Stomach (tissue), 9 donors: ENCODE results near the gene DIS3L2. TPM values are rescaled to one million over a fixed set of nuclear protein-coding genes. Genes with fewer than 3 reads are reported as not detected.
A peak's percentile ranks its signal among the peaks of the same experiment; 100 is the strongest.

Source experiments
- DNase-seq, 2 donors: peaks; one replicate each; pipeline versions ENCODE4 v3.0.0 to v3.0.0-alpha.2; 2013 to 2019
- H3K27ac ChIP-seq, 5 donors: fragments of 200-600 bp in 4 of 5; sonication (generic) in 4 of 5; one replicate each; pipeline ENCODE4 v1.5.1; 2013 to 2019; ENCODE audit warnings: mild to moderate bottlenecking in 1 of 5, moderate library complexity in 1 of 5
- H3K27me3 ChIP-seq, 3 donors: fragments of 200-600 bp; sonication (generic); one replicate each; pipeline ENCODE4 v1.5.1; 2017 to 2019; ENCODE audit warnings: mixed run types in 1 of 3
- H3K36me3 ChIP-seq, 4 donors: fragments of 200-600 bp; sonication (generic); 1 replicate in 3 of 4; 2 replicates in 1 of 4; pipeline ENCODE4 v1.5.1; 2016 to 2019
- H3K4me1 ChIP-seq, 4 donors: fragments of 200-600 bp; sonication (generic); one replicate each; pipeline ENCODE4 v1.5.1; 2016 to 2019
- H3K4me3 ChIP-seq, 4 donors: fragments of 200-600 bp; sonication (generic) in 3 of 4; one replicate each; pipeline ENCODE4 v1.5.1; 2016 to 2019; ENCODE audit warnings: mild to moderate bottlenecking in 1 of 4
- H3K9me3 ChIP-seq, 4 donors: fragments of 200-600 bp; sonication (generic); one replicate each; pipeline ENCODE4 v1.5.1; 2016 to 2019
- CTCF ChIP-seq, 7 experiments: fragments of 450-650 bp in 4 of 7; fragments of 200-600 bp in 3 of 7; sonication (generic) in 3 of 7; IDR thresholded peaks; one replicate each; pipeline ENCODE4 v1.5.1; 2016 to 2019; ENCODE audit warnings: antibody characterized with exemption in 7 of 7, control low read depth in 2 of 7, mild to moderate bottlenecking in 1 of 7
- EP300 ChIP-seq: sonication (generic); formaldehyde crosslinking; IDR thresholded peaks from one replicate; pipeline ENCODE4 v1.6.1; 2017; ENCODE audit warnings: antibody characterized with exemption
- POLR2A ChIP-seq, 4 donors: fragments of 450-650 bp; IDR thresholded peaks; one replicate each; pipeline ENCODE4 v1.6.1; 2016; ENCODE audit warnings: antibody characterized with exemption in 4 of 4, control low read depth in 2 of 4, mild to moderate bottlenecking in 1 of 4, moderate library complexity in 1 of 4
- POLR2AphosphoS5 ChIP-seq, 3 donors: sonication (generic); formaldehyde crosslinking; IDR thresholded peaks; one replicate each; pipeline ENCODE4 v1.6.1; 2016; ENCODE audit warnings: antibody characterized with exemption in 3 of 3
- WGBS, 5 donors: extraction: QIAGEN DNeasy Blood & Tissue Kit in 3 of 5; methylation state at CpG; one replicate each; pipeline versions ENCODE4 v1.1.5 to v1.1.7; 2013 to 2018; 5-methylcytosine and 5-hydroxymethylcytosine counted together
- intact Hi-C: fragments of 100-400 bp; cut with DNase I; formaldehyde crosslinking; loops from one replicate; pipeline ENCODE4 v1.15.1; 2023; ENCODE audit warnings: low total_unique reads
- polyA plus RNA-seq, 3 donors: library from polyadenylated mRNA; stranded (reverse); fragments of 200-250 nt; gene quantifications; one replicate each; pipeline ENCODE4 v1.2.3, GENCODE V29; 2013
- total RNA-seq, 5 donors: library from RNA; depleted of rRNA; stranded (reverse); fragments of >200 nt; gene quantifications; one replicate each; pipeline versions ENCODE4 v1.1.0 to v1.2.3, GENCODE V29; 2014 to 2016
- donor health status: healthy with polysubstance abuse.
- donor health status: Bipolar disorder and iron deficiency.
- donor health status: healthy.

Gene DIS3L2
- total and polyA plus RNA-seq, 8 donors = 10.4 to 124 (median 26.8) TPM

- Histone ChIP-seq H3K9me3 (no peaks in the 10 kb centered on the region), H3K4me1 (no peaks in the 10 kb centered on the region), H3K27ac (no peak overlapping the region), H3K36me3 (no peaks in the 10 kb centered on the region), H3K27me3 (peaks cover 0 to 3% (median 0%) of the 10 kb centered on the region in 3 donors), H3K4me3 (no peak overlapping the region)
- no peak for DNase-seq
- WGBS, 5 donors = 92 to 96% (median 94%) methylated on average over 4 of the region's 4 CpGs
- TF ChIP-seq CTCF (IDR thresholded peaks at IDR 0.05) = no peak
- intact Hi-C loops = no loop called here
Measured at GRCh38 chr2:231939022-231939421, 22.5 kb upstream of the DIS3L2 start.

GRCh38 chr2:231940795-231941194, 20.7 kb upstream of the DIS3L2 start:
- DNase-seq = peak in 1 of 2 donors; percentile 22
- no peaks in the 10 kb centered on the region for H3K36me3 ChIP-seq
- TF ChIP-seq POLR2A (IDR thresholded peaks at IDR 0.05) (no peak), CTCF (IDR thresholded peaks at IDR 0.05) (no peak), EP300 (no peak), POLR2AphosphoS5 (IDR thresholded peaks at IDR 0.05) (no peak)
- whole genome bisulfite sequencing, 5 donors = 60 to 68% (median 62%) methylated on average over 3 of the region's 3 CpGs
- H3K27ac ChIP-seq = no peak overlapping the region
- intact Hi-C loops = no loop called here
- H3K4me1 ChIP-seq = no peaks in the 10 kb centered on the region
- no peaks in the 10 kb centered on the region for H3K9me3 ChIP-seq
- H3K27me3 ChIP-seq = peaks cover 0 to 5% (median 0%) of the 10 kb centered on the region in 3 donors
- H3K4me3 ChIP-seq = no peak overlapping the region

- intact Hi-C loops = no loop called here
- Histone ChIP-seq H3K4me3 (no peak overlapping the region), H3K36me3 (no peaks in the 10 kb centered on the region), H3K27me3 (peaks cover 0 to 9% (median 0%) of the 10 kb centered on the region in 3 donors), H3K27ac (no peak overlapping the region), H3K9me3 (no peaks in the 10 kb centered on the region), H3K4me1 (no peaks in the 10 kb centered on the region)
- peak in 1 of 2 donors; percentile 10 for DNase-seq
- WGBS, 5 donors = 74 to 92% (median 88%) methylated on average over 12 of the region's 12 CpGs
- TF ChIP-seq EP300 (no peak), CTCF (IDR thresholded peaks at IDR 0.05) (no peak), POLR2AphosphoS5 (IDR thresholded peaks at IDR 0.05) (no peak), POLR2A (IDR thresholded peaks at IDR 0.05) (no peak)
Measured at GRCh38 chr2:231941673-231942072, 19.8 kb upstream of the DIS3L2 start.

- TF ChIP-seq CTCF (IDR thresholded peaks at IDR 0.05) (no peak), EP300 (no peak), POLR2AphosphoS5 (IDR thresholded peaks at IDR 0.05) (no peak), POLR2A (IDR thresholded peaks at IDR 0.05) (no peak)
- Histone ChIP-seq H3K4me3 (no peak overlapping the region), H3K27me3 (peaks cover 0 to 9% (median 0%) of the 10 kb centered on the region in 3 donors), H3K9me3 (no peaks in the 10 kb centered on the region), H3K36me3 (no peaks in the 10 kb centered on the region), H3K27ac (no peak overlapping the region), H3K4me1 (no peaks in the 10 kb centered on the region)
- intact Hi-C loops = no loop called here
- no peak for DNase-seq
- 76 to 81% (median 77%) methylated on average over 6 of the region's 6 CpGs for WGBS, 5 donors
Measured at GRCh38 chr2:231942180-231942579, 19.3 kb upstream of the DIS3L2 start.
